ENCODE measurements around the gene FARSB.

The FARSB gene

GRCh38 chr2:222663479-222663878 lies 7.6 kb upstream of the FARSB start:
- ATAC-seq = no peak

GRCh38 chr2:222656526-222657446 lies 894 bp upstream of the FARSB start:
- ATAC-seq = peak; percentile 5 to 14

GRCh38 chr2:222653280-222653679 lies 2.6 kb downstream of the FARSB start:
- no peak for ATAC-seq

GRCh38 chr2:222652491-222653255 lies 3.2 kb downstream of the FARSB start:
- peak; percentile 33 to 46 for ATAC-seq

- no peak for ATAC-seq
These were observed 4.0 kb downstream of the FARSB start for GRCh38 chr2:222651718-222652418.

- ATAC-seq = no peak
These were observed 6.1 kb downstream of the FARSB start for GRCh38 chr2:222649801-222650200.

GRCh38 chr2:222646008-222646407 lies 9.9 kb downstream of the FARSB start:
- ATAC-seq = no peak

- ATAC-seq = no peak
These were observed 12.8 kb downstream of the FARSB start for GRCh38 chr2:222643134-222643533.

- peak in 1 of 2 donors; percentile 21 for ATAC-seq
These were observed 14.6 kb downstream of the FARSB start for GRCh38 chr2:222641336-222641735.

GRCh38 chr2:222637067-222637466 lies 18.8 kb downstream of the FARSB start:
- ATAC-seq = no peak

- ATAC-seq = no peak
These were observed 20.6 kb downstream of the FARSB start for GRCh38 chr2:222635295-222635694.

- no peak for ATAC-seq
These were observed 28.1 kb downstream of the FARSB start for GRCh38 chr2:222627764-222628163.

GRCh38 chr2:222623756-222624309 lies 32.1 kb downstream of the FARSB start:
- ATAC-seq = no peak

- no peak for ATAC-seq
These were observed 33.0 kb downstream of the FARSB start for GRCh38 chr2:222622910-222623309.

GRCh38 chr2:222621893-222622292 lies 34.0 kb downstream of the FARSB start:
- ATAC-seq = no peak

- no peak for ATAC-seq
These were observed 40.6 kb downstream of the FARSB start for GRCh38 chr2:222615320-222615719.

GRCh38 chr2:222613715-222614331 lies 42.1 kb downstream of the FARSB start:
- peak in 1 of 2 donors; percentile 38 for ATAC-seq

- ATAC-seq = no peak
These were observed 44.2 kb downstream of the FARSB start for GRCh38 chr2:222611684-222612083.

GRCh38 chr2:222610746-222611145 lies 45.1 kb downstream of the FARSB start:
- ATAC-seq = no peak

GRCh38 chr2:222609381-222609780 lies 46.5 kb downstream of the FARSB start:
- no peak for ATAC-seq

- no peak for ATAC-seq
These were observed 47.8 kb downstream of the FARSB start for GRCh38 chr2:222608081-222608480.

- ATAC-seq = no peak
These were observed 49.6 kb downstream of the FARSB start for GRCh38 chr2:222606306-222606705.

All from activated CD4-positive, CD25-positive, alpha-beta regulatory T cell treated with anti-CD3 and anti-CD28 coated beads, Interleukin-2, amount 50 U/mL, for 24 hours (primary cell).